GM19324 (cell line): Measurements from ENCODE around the gene UPP2.

Experiments
- ATAC-seq: cut with Tn5 transposase; IDR thresholded peaks from one replicate; pipeline ENCODE4 v1.9.1; 2021; ENCODE audit warnings: mild to moderate bottlenecking, moderate library complexity; ENCODE audit not compliant: unreplicated experiment, low FRiP score

The UPP2 gene

GRCh38 chr2:158101384-158101926 lies at the start of gene UPP2:
UPP2 (plus strand) TSS chr2:158101876; CDS start chr2:158102064, 188 bp downstream.
- ATAC-seq: peak; percentile 61

- ATAC-seq: no peak
Observed at GRCh38 chr2:158052761-158053160, 48.9 kb upstream of the UPP2 start.

GRCh38 chr2:158056875-158057274 lies 44.8 kb upstream of the UPP2 start:
- no peak for ATAC-seq

- no peak for ATAC-seq
Observed at GRCh38 chr2:158060160-158060834, 41.4 kb upstream of the UPP2 start.

GRCh38 chr2:158060835-158061435 lies 40.7 kb upstream of the UPP2 start:
- no peak for ATAC-seq

GRCh38 chr2:158061763-158062162 lies 39.9 kb upstream of the UPP2 start:
- ATAC-seq: no peak

- ATAC-seq: no peak
Observed at GRCh38 chr2:158066046-158066713, 35.5 kb upstream of the UPP2 start.

- ATAC-seq: no peak
Observed at GRCh38 chr2:158071018-158071417, 30.7 kb upstream of the UPP2 start.

GRCh38 chr2:158072361-158072760 lies 29.3 kb upstream of the UPP2 start:
- no peak for ATAC-seq

GRCh38 chr2:158079672-158080071 lies 22.0 kb upstream of the UPP2 start:
- ATAC-seq: no peak

- no peak for ATAC-seq
Observed at GRCh38 chr2:158088093-158088492, 13.6 kb upstream of the UPP2 start.

- no peak for ATAC-seq
Observed at GRCh38 chr2:158089322-158089721, 12.4 kb upstream of the UPP2 start.

GRCh38 chr2:158091647-158092046 lies 10.0 kb upstream of the UPP2 start:
- no peak for ATAC-seq

GRCh38 chr2:158094487-158095092 lies 7.1 kb upstream of the UPP2 start:
- no peak for ATAC-seq

GRCh38 chr2:158095269-158095668 lies 6.4 kb upstream of the UPP2 start:
- no peak for ATAC-seq

- ATAC-seq: no peak
Observed at GRCh38 chr2:158095912-158096311, 5.8 kb upstream of the UPP2 start.

- ATAC-seq: no peak
Observed at GRCh38 chr2:158097481-158097880, 4.2 kb upstream of the UPP2 start.

- no peak for ATAC-seq
Observed at GRCh38 chr2:158098178-158098577, 3.5 kb upstream of the UPP2 start.

GRCh38 chr2:158099716-158100115 lies 2.0 kb upstream of the UPP2 start:
- ATAC-seq: no peak

GRCh38 chr2:158100411-158100810 lies 1.3 kb upstream of the UPP2 start:
- no peak for ATAC-seq

- no peak for ATAC-seq
Observed at GRCh38 chr2:158102446-158102845, 770 bp downstream of the UPP2 start.
